ENCODE measurements around the gene CPA4.

The CPA4 gene

GRCh38 chr7:130346177-130346905 is 53.4 kb downstream of the CPA4 start:
- no peak for DNase-seq

- no peak for DNase-seq
Measured at GRCh38 chr7:130346941-130347340, 54.0 kb downstream of the CPA4 start.

- DNase-seq: no peak
Measured at GRCh38 chr7:130349911-130350782, 57.2 kb downstream of the CPA4 start.

- DNase-seq: no peak
Measured at GRCh38 chr7:130350945-130351790, 58.2 kb downstream of the CPA4 start.

GRCh38 chr7:130351791-130352090 is 58.8 kb downstream of the CPA4 start:
- DNase-seq: no peak

- no peak for DNase-seq
Measured at GRCh38 chr7:130352194-130353074, 59.5 kb downstream of the CPA4 start.

GRCh38 chr7:130353196-130353595 is 60.2 kb downstream of the CPA4 start:
- DNase-seq: no peak

- DNase-seq: no peak
Measured at GRCh38 chr7:130356121-130356875, 63.3 kb downstream of the CPA4 start.

- DNase-seq: no peak
Measured at GRCh38 chr7:130356876-130357611, 64.1 kb downstream of the CPA4 start.

- no peak for DNase-seq
Measured at GRCh38 chr7:130358471-130358870, 65.5 kb downstream of the CPA4 start.

- no peak for DNase-seq
Measured at GRCh38 chr7:130359276-130359857, 66.4 kb downstream of the CPA4 start.

GRCh38 chr7:130360518-130360917 is 67.6 kb downstream of the CPA4 start:
- no peak for DNase-seq

- no peak for DNase-seq
Measured at GRCh38 chr7:130361681-130362080, 68.7 kb downstream of the CPA4 start.

- no peak for DNase-seq
Measured at GRCh38 chr7:130362251-130362816, 69.4 kb downstream of the CPA4 start.

GRCh38 chr7:130363026-130363847 is 70.3 kb downstream of the CPA4 start:
- DNase-seq: no peak

GRCh38 chr7:130364451-130364850 is 71.5 kb downstream of the CPA4 start:
- DNase-seq: no peak

GRCh38 chr7:130365088-130365487 is 72.1 kb downstream of the CPA4 start:
- no peak for DNase-seq

- DNase-seq: no peak
Measured at GRCh38 chr7:130365511-130366441, 72.8 kb downstream of the CPA4 start.
